Endothelial cell of umbilical vein (primary cell): Measurements from ENCODE around the gene TUT1. TPM values are rescaled to one million over a fixed set of nuclear protein-coding genes. Genes with fewer than 3 reads are reported as not detected.

Experiments
- BruUV-seq: library from RNA; stranded (reverse); fragments of 400-500 nt; replicated peaks from 2 replicates; lab custom pipeline; 2021; lab: Mats Ljungman, UMichigan
- CTCF ChIA-PET: fragments of 300-600, 350-600 bp; sonication (Branson Sonifier 250); formaldehyde crosslinking; loops from one replicate; lab custom pipeline; 2021; ENCODE audit warnings: antibody characterized with exemption, inconsistent platforms; lab: Charles Lee
- POLR2A ChIA-PET: fragments of 300-600, 350-600 bp; sonication (Branson Sonifier 250); formaldehyde crosslinking; loops from one replicate; lab custom pipeline; 2021; ENCODE audit warnings: antibody characterized with exemption, inconsistent platforms; lab: Charles Lee
- DNase-seq: peaks from one replicate; pipeline ENCODE4 v3.0.0-alpha.2; 2011; ENCODE audit warnings: low read depth, low spot score
- FAIRE-seq: peaks from 2 replicates; lab custom pipeline; 2011; peaks lifted over from hg19 to GRCh38; lab: Jason Lieb, UNC
- H2AFZ ChIP-seq: 2 replicates; pipeline ENCODE4 v1.6.0; 2012; ENCODE audit warnings: low read depth, low read length, control low read depth, inconsistent platforms
- H3K27ac ChIP-seq: 2 replicates; pipeline ENCODE4 v1.5.1; 2011; ENCODE audit warnings: low read depth, mild to moderate bottlenecking, control low read depth, low read length, moderate library complexity; ENCODE audit not compliant: insufficient read depth
- H3K27me3 ChIP-seq, 2 experiments: 2 replicates each; pipeline versions ENCODE4 v1.6.0 to v1.6.1; 2011; ENCODE audit warnings: low read length in 2 of 2, mixed read lengths in 1 of 2; ENCODE audit not compliant: control insufficient read depth in 2 of 2, insufficient read depth in 2 of 2
- H3K36me3 ChIP-seq, 2 experiments: 2 replicates in 1 of 2; 3 replicates in 1 of 2; pipeline ENCODE4 v1.5.1; 2011; ENCODE audit warnings: low read length in 2 of 2, mild to moderate bottlenecking in 1 of 2, moderate library complexity in 1 of 2; ENCODE audit not compliant: control insufficient read depth in 2 of 2, insufficient read depth in 2 of 2; ENCODE audit errors: extremely low read depth in 1 of 2
- H3K4me1 ChIP-seq: 3 replicates; pipeline ENCODE4 v1.5.1; 2011; ENCODE audit warnings: mild to moderate bottlenecking, low read length; ENCODE audit not compliant: control insufficient read depth, insufficient read depth; ENCODE audit errors: extremely low read depth
- H3K4me2 ChIP-seq: 2 replicates; pipeline ENCODE4 v1.6.1; 2011; ENCODE audit warnings: low read length, control low read depth, mixed read lengths; ENCODE audit not compliant: insufficient read depth
- H3K4me3 ChIP-seq, 3 experiments: fragments of 200-600 bp in 1 of 3; sonication (generic), shearing (Covaris generic) in 1 of 3; replicated peaks in 1 of 3; 2 replicates each; pipeline ENCODE4 v1.5.1; 2011 to 2016; ENCODE audit warnings: control low read depth in 3 of 3, low read length in 3 of 3, mild to moderate bottlenecking in 2 of 3, inconsistent platforms in 1 of 3, low read depth in 1 of 3, moderate library complexity in 1 of 3; ENCODE audit not compliant: insufficient read depth in 1 of 3
- H3K79me2 ChIP-seq: 2 replicates; pipeline ENCODE4 v1.6.0; 2012; ENCODE audit warnings: low read length, inconsistent platforms; ENCODE audit not compliant: control insufficient read depth, insufficient read depth
- H3K9ac ChIP-seq: replicated peaks from 2 replicates; pipeline ENCODE3; 2011; ENCODE audit warnings: low read length, control low read depth; ENCODE audit not compliant: insufficient read depth; ENCODE audit errors: extremely low read depth
- H3K9me1 ChIP-seq: replicated peaks from 3 replicates; pipeline ENCODE4 v1.6.0; 2011; ENCODE audit warnings: mild to moderate bottlenecking, low read length; ENCODE audit not compliant: control insufficient read depth, insufficient read depth; ENCODE audit errors: extremely low read depth
- H3K9me3 ChIP-seq: replicated peaks from 2 replicates; pipeline ENCODE4 v1.5.1; 2012; ENCODE audit warnings: low read length, inconsistent platforms; ENCODE audit not compliant: control insufficient read depth, insufficient read depth
- H4K20me1 ChIP-seq: replicated peaks from 2 replicates; pipeline ENCODE3; 2011; ENCODE audit warnings: mild to moderate bottlenecking, low read length; ENCODE audit not compliant: control insufficient read depth, insufficient read depth; ENCODE audit errors: extremely low read depth
- JUN ChIP-seq: IDR thresholded peaks from 2 replicates; pipeline ENCODE4 v1.6.1; 2011; ENCODE audit warnings: borderline replicate concordance, low read depth; ENCODE audit not compliant: insufficient read length, insufficient read depth
- POLR2A ChIP-seq: IDR thresholded peaks from 2 replicates; pipeline ENCODE4 v1.6.1; 2012; ENCODE audit warnings: low read depth, mild to moderate bottlenecking, control low read depth, low read length
- POLR2AphosphoS5 ChIP-seq: IDR thresholded peaks from 2 replicates; pipeline ENCODE4 v1.6.1; 2012; ENCODE audit warnings: low read depth, mild to moderate bottlenecking, control low read depth, low read length, moderate library complexity; ENCODE audit not compliant: insufficient read depth
- dilution Hi-C: fragments of 300-500 bp; cut with MboI; formaldehyde crosslinking; loops from one replicate; pipeline ENCODE4 v1.15.0; 2019; ENCODE audit warnings: low sequenced_read_pairs; ENCODE audit not compliant: extremely low pct_ligation_motif_present
- intact Hi-C: fragments of 100-400 bp; cut with micrococcal nuclease; formaldehyde crosslinking; loops from one replicate; pipeline ENCODE4 v1.10.0; 2022
- polyA plus RNA-seq, 4 experiments: library from polyadenylated mRNA; depleted of rRNA in 3 of 4; stranded (reverse) in 3 of 4; unstranded in 1 of 4; fragments of >200 nt; gene quantifications; 2 replicates each; pipeline versions ENCODE4 v1.2.1 to v1.2.3, GENCODE V29; 2011 to 2012; ENCODE audit warnings: missing spikeins in 1 of 4
- total RNA-seq: library from RNA; stranded (reverse); gene quantifications from 2 replicates; pipeline ENCODE4 v1.2.3, GENCODE V29; 2021
- TF ChIP-seq, protein P1 (sequence below), 2 donors: IDR thresholded peaks; 1 replicate in 1 of 2; 2 replicates in 1 of 2; pipeline ENCODE4 v1.5.1; 2011; ENCODE audit warnings: low read length in 2 of 2, mild to moderate bottlenecking in 2 of 2, moderate library complexity in 2 of 2, control low read depth in 1 of 2, inconsistent platforms in 1 of 2, low read depth in 1 of 2; ENCODE audit not compliant: insufficient read depth in 1 of 2; ENCODE audit errors: extremely low read depth in 1 of 2

Gene TUT1
- total and polyA plus RNA-seq, 2 donors (not counting 3 experiments of a cell fraction or from before 2014, with no cell fraction given): 12.7 to 16.9 TPM

DNA sequence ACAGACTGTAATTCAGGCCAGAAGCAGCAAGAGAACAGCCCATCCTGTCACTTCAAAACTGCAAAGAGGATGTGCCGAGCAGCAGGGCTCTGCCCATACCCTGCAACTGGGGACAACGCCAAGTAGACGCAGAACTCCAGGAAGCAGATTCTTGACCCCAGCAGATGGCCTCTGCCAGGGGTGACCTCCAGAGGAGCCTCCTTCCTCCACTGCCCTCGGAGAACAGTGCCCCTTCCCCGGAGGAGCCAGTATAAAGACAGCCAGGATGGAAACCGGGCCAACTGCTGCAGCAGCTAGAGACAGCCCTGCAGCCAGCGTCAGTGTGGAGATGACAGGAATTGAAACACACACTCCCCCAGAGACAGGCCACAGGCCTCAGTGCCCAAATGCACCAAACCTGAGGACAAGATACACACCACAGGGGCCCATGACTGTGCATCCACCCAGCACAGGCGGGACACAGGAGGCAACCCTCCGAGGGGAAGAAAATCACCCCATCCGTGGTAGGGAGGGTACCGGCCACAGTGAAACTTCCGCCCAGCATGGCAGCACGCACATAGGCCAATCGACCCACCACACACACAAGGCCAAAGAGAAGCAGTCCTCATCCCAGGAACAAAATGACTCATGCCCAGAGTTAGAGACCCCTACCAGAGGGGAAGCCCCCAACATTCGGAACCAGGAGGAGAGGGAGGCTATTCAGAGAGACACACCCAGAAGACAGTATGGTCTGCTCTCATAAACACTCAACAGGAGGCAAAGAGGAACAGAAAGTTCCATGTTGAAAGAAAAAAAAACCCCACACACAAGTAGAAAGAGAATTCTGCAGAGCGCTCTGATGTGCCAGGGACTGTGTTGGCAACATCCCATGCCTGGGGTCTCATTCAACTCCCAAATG is 50.3 kb downstream of the TUT1 start:
- intact Hi-C loops: loop anchor here (5.0 kb wide), 1 partner anchor 159 kb away; no protein-coding TSS in a partner anchor

More for the DNA sequence above, 50.3 kb downstream of the TUT1 start:
- BruUV-seq: no TSS peak
- no peak overlapping the region for H3K27ac ChIP-seq
- no peaks in the 10 kb centered on the region for H3K9me3 ChIP-seq
- FAIRE-seq (peak; percentile 93), DNase-seq (peak; percentile 60)
- H3K9me1 ChIP-seq: no peaks in the 10 kb centered on the region
- no peak overlapping the region for H2AFZ ChIP-seq
- TF ChIP-seq JUN (no peak), POLR2A (peak; percentile 18), POLR2AphosphoS5 (peak; percentile 33)
- TF ChIP-seq, protein P1, sequence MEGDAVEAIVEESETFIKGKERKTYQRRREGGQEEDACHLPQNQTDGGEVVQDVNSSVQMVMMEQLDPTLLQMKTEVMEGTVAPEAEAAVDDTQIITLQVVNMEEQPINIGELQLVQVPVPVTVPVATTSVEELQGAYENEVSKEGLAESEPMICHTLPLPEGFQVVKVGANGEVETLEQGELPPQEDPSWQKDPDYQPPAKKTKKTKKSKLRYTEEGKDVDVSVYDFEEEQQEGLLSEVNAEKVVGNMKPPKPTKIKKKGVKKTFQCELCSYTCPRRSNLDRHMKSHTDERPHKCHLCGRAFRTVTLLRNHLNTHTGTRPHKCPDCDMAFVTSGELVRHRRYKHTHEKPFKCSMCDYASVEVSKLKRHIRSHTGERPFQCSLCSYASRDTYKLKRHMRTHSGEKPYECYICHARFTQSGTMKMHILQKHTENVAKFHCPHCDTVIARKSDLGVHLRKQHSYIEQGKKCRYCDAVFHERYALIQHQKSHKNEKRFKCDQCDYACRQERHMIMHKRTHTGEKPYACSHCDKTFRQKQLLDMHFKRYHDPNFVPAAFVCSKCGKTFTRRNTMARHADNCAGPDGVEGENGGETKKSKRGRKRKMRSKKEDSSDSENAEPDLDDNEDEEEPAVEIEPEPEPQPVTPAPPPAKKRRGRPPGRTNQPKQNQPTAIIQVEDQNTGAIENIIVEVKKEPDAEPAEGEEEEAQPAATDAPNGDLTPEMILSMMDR (IDR thresholded peaks at IDR 0.05; ENCODE audit: extremely low read depth in 1 of 2, insufficient read depth in 1 of 2, low read depth in 1 of 2, low read length in 2 of 2): no peak
- ChIA-PET CTCF (interaction anchor here (2.0 to 11.2 kb wide), 5 partner anchors 17 to 147 kb away, joined by 10 to 377 read pairs (median 122); no protein-coding TSS in a partner anchor), POLR2A (interaction anchor here (1.0 kb wide), 1 partner anchor 12 kb away, joined by 3 read pairs; no protein-coding TSS in a partner anchor)
- dilution Hi-C loops: no loop called here
- no peak overlapping the region for H3K9ac ChIP-seq
- peaks cover 53% of the 10 kb centered on the region for H3K4me1 ChIP-seq
- no peak overlapping the region for H3K4me3 ChIP-seq
- H3K36me3 ChIP-seq: peaks cover 0 to 2% of the 10 kb centered on the region in 2 experiments
- H3K79me2 ChIP-seq: peaks cover 97% of the 10 kb centered on the region
- H3K4me2 ChIP-seq: peak overlapping the region; percentile 35
- H3K27me3 ChIP-seq: no peaks in the 10 kb centered on the region
- peaks cover 7% of the 10 kb centered on the region for H4K20me1 ChIP-seq
